NCI-H2196 treated with DMSO at 0.1 percent for 48 hours (cell line): ENCODE data around the gene EDIL3.
"Not testable (repeated sequence)": the region's sequence is repeated elsewhere in the genome, so short reads cannot be mapped to it uniquely, and the experiment has no call there.

Experiments
- DNase-seq: peaks from one replicate; lab custom pipeline; 2025; ENCODE audit not compliant: unreplicated experiment; lab: John Stamatoyannopoulos, UW

Gene EDIL3

GRCh38 chr5:84191281-84191680 is 193.4 kb downstream of the EDIL3 start:
- DNase-seq, result no peak

- DNase-seq, result no peak
Observed at GRCh38 chr5:84184857-84185256, 199.8 kb downstream of the EDIL3 start.

- no peak for DNase-seq
Observed at GRCh38 chr5:84181093-84181492, 203.6 kb downstream of the EDIL3 start.

- DNase-seq, result no peak
Observed at GRCh38 chr5:84168841-84169240, 215.8 kb downstream of the EDIL3 start.

- DNase-seq, result no peak
Observed at GRCh38 chr5:84163671-84164070, 221.0 kb downstream of the EDIL3 start.

- no peak for DNase-seq
Observed at GRCh38 chr5:84162695-84163094, 222.0 kb downstream of the EDIL3 start.

GRCh38 chr5:84160650-84161049 is 224.0 kb downstream of the EDIL3 start:
- DNase-seq, result not testable (repeated sequence)

- DNase-seq, result no peak
Observed at GRCh38 chr5:84149094-84149493, 235.6 kb downstream of the EDIL3 start.

- DNase-seq, result no peak
Observed at GRCh38 chr5:84148651-84149050, 236.0 kb downstream of the EDIL3 start.

- no peak for DNase-seq
Observed at GRCh38 chr5:84137541-84137940, 247.1 kb downstream of the EDIL3 start.

GRCh38 chr5:84131372-84131771 is 253.3 kb downstream of the EDIL3 start:
- no peak for DNase-seq

GRCh38 chr5:84130006-84130580 is 254.6 kb downstream of the EDIL3 start:
- no peak for DNase-seq

GRCh38 chr5:84125216-84125615 is 259.5 kb downstream of the EDIL3 start:
- DNase-seq, result no peak

- DNase-seq, result no peak
Observed at GRCh38 chr5:84119252-84119651, 265.4 kb downstream of the EDIL3 start.

- no peak for DNase-seq
Observed at GRCh38 chr5:84118551-84118950, 266.1 kb downstream of the EDIL3 start.

- DNase-seq, result no peak
Observed at GRCh38 chr5:84115727-84116126, 269.0 kb downstream of the EDIL3 start.

- DNase-seq, result no peak
Observed at GRCh38 chr5:84113246-84114105, 271.2 kb downstream of the EDIL3 start.

- DNase-seq, result no peak
Observed at GRCh38 chr5:84092738-84093137, 291.9 kb downstream of the EDIL3 start.

- no peak for DNase-seq
Observed at GRCh38 chr5:84091127-84091799, 293.4 kb downstream of the EDIL3 start.

GRCh38 chr5:84088996-84089395 is 295.7 kb downstream of the EDIL3 start:
- no peak for DNase-seq

- no peak for DNase-seq
Observed at GRCh38 chr5:84086511-84086910, 298.2 kb downstream of the EDIL3 start.
